ENCODE measurements around the gene TSC22D3.

DNA sequence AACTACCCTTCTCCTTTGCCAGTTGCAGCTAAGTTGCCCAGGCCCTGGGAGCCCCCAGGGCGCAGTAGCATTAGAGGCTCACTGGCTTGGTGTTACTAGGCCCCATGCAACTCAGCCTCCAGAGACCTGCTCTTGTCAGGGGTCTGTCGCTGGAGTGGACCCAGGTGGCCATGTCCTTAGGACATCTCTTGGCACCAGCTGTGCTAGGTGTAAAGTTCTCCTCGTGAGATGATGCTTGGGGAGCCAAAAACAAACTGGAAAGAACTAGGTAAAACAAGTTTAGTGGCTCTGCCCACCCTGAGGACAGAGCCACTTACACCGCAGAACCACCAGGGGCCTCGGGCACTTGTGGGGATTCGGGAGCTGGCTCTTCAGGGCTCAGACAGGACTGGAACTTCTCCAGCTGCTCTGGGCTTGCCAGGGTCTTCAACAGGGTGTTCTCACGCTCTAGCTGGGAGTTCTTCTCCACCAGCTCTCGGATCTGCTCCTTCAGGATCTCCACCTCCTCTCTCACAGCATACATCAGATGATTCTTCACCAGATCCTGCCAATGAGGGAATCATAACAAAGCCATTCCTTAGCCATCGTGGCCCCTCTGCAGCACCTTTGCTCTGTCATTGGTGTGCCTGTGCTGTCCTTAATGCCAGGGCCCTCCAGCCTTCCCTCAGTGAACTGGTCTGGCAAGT is 61.2 kb downstream of the TSC22D3 start:
- TF ChIP-seq CTCF (IDR thresholded peaks at IDR 0.05; ENCODE audit: low read depth, low read length) (peak; percentile 27), POLR2A (IDR thresholded peaks at IDR 0.05; ENCODE audit: extremely low read depth, insufficient read length) (no peak), MAX (IDR thresholded peaks at IDR 0.05; ENCODE audit: low read depth, low read length) (no peak), MYC (IDR thresholded peaks at IDR 0.05; ENCODE audit: low read depth, low read length) (no peak)
